Stimulated activated CD8-positive, alpha-beta memory T cell treated with anti-CD3 and anti-CD28 coated beads, Interleukin-4, amount 100 ng/mL, for 24 hours (primary cell): ENCODE measurements around the gene POLE3.
"Not testable (repeated sequence)": the region's sequence is repeated elsewhere in the genome, so short reads cannot be mapped to it uniquely, and the experiment has no call there.

Experiments
- DNase-seq: peaks from one replicate; pipeline ENCODE4 v3.0.0-alpha.2; 2020; ENCODE audit warnings: low read depth

The POLE3 gene, protein sequence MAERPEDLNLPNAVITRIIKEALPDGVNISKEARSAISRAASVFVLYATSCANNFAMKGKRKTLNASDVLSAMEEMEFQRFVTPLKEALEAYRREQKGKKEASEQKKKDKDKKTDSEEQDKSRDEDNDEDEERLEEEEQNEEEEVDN

GRCh38 chr9:113410207-113410864 lies at the start of gene POLE3, which contains the start of gene C9orf43:
Gene POLE3, minus strand, starts transcription at chr9:113410675. Its CDS starts 382 bp downstream, at chr9:113410293.
Gene C9orf43, plus strand, starts transcription at chr9:113410747. Its CDS starts 2,747 bp downstream, at chr9:113413494.
- DNase-seq = peak; percentile 93

GRCh38 chr9:113456235-113456634 lies 45.8 kb upstream of the POLE3 start:
- DNase-seq = no peak

GRCh38 chr9:113454914-113455761 lies 44.7 kb upstream of the POLE3 start:
- no peak for DNase-seq

- no peak for DNase-seq
Measured at GRCh38 chr9:113452113-113452605, 41.7 kb upstream of the POLE3 start.

GRCh38 chr9:113449376-113449775 lies 38.9 kb upstream of the POLE3 start:
- DNase-seq = no peak

- DNase-seq = no peak
Measured at GRCh38 chr9:113446323-113446740, 35.9 kb upstream of the POLE3 start.

DNA sequence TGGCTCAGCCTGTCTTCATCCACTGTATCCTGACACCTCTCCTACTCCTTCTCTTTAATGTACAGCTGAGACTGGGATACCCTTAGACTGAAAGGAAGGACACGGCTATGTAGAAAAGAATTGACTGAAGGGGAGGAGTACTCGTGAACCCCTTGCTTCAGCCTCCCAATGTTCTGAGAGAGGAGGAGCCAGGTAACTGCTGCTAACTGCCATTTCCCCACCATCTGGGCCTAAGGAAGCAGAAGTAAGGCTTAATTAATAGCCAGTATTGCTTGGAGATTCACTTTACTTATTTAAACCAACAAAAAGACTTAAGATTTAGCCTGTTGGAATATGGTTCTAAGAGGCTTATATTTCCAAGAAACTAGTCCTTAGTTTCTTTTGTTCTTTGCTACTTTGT lies 34.3 kb upstream of the POLE3 start:
- no peak for DNase-seq

- not testable (repeated sequence) for DNase-seq
Measured at GRCh38 chr9:113437716-113438115, 27.2 kb upstream of the POLE3 start.

- DNase-seq = no peak
Measured at GRCh38 chr9:113436728-113437515, 26.4 kb upstream of the POLE3 start.

DNA sequence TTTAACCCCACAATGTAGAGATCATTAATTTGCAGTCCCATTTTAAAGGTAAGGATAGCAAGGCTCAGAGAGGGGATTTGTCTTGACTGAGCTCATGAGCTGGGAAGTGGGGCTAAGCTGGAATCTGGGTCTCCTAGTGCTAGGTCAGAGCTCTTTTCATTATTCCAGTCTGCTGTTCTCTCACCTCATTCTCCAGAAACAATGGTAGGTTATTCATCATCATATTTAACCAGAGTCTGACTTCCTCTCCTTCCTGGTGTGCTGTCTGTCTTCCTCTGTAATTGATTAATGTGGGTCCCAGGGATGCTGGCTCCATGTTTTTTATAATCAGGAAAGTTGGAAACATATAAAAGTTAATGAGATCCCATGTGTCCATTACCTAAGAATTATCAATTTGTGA lies 20.7 kb upstream of the POLE3 start:
- no peak for DNase-seq

GRCh38 chr9:113428062-113428615 lies 17.7 kb upstream of the POLE3 start:
- no peak for DNase-seq

DNA sequence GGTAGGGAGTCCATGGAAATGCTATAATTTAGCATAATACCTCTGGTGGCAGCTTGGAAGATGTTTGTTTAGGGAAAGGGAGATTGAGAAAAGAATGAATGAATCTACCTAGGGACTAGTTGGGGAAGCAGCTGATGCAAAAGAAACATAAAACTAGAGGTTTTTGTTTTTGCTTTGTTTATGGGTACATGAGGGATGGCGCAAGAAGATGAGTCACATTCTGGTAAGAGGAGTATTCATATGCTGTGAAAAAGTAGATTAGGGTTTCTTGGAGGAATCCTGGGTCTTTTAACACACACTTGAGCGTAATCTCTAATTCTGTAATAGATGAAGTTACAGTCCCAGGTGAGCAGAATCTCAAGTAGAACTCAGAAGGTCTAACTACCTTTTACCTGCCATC lies 17.2 kb upstream of the POLE3 start:
- no peak for DNase-seq

DNA sequence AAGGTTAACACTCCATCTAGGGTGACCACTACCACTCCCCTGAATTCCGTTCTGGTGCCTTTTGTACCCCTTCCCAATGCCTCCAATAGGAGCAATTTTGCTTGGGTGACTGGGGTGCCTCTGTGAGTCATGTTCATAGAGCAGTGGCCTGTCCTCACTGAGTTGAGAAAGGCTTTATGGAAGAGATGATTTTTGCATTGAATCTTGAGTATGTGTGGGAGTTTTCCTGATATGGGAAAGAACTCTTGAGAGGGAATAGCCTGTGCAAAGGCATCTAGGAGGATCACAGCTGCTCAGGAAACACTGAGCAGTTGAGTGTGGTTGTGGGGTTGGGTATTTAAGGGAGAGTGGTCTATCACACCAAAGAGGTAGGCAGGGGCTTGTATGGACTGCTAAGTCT lies 16.2 kb upstream of the POLE3 start:
- DNase-seq = no peak

DNA sequence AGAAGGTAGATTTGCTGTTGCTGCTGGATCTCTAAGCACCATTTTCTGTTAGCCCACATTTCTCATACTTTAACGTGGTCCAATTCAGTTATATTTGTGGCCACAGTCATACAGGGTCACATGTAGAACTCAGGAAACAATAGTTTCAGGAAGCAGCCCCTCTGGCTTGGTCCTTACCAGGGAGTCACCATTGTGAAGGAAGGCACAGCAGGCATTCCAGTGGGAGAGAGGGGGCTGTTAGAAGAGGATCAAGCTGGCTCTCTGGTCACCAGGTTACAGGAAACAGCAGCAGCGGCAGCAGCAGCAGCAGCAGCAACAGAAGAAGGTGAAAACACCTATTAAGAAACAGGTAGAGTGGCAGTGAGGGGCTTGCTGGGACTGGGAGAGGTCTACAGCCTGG lies 14.6 kb upstream of the POLE3 start:
- no peak for DNase-seq

GRCh38 chr9:113421726-113422125 lies 11.3 kb upstream of the POLE3 start:
- DNase-seq = no peak

GRCh38 chr9:113417370-113417769 lies 6.9 kb upstream of the POLE3 start:
- no peak for DNase-seq

DNA sequence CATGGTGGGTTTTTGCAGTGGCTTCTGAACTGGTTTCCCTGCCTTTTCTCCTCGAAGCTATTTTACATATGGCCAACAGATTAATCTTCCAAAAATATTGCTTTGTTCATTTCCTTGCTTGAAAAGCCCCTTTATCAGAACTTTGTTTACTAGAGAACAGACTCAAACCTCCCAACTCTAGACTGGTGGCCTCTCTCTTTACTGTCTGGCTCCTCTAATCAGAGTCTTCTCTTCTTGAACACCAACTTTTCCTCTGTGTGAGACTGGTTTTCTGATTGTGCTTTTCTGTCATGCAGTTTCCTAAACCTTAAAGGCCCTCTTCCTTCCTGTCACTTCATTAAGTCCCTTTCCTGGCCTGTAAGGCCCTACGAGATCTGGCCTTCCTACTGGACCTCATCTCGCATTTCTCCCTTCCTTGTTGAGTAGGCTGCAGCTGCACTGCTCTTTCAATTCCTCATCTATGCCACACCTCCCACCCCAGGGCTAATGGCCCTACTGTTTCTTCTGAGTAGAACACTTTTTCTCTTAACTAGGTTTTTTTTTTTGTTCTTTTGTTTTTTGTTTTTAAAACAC lies 5.8 kb upstream of the POLE3 start:
- no peak for DNase-seq

- DNase-seq = no peak
Measured at GRCh38 chr9:113409883-113410206, 630 bp downstream of the POLE3 start.

DNA sequence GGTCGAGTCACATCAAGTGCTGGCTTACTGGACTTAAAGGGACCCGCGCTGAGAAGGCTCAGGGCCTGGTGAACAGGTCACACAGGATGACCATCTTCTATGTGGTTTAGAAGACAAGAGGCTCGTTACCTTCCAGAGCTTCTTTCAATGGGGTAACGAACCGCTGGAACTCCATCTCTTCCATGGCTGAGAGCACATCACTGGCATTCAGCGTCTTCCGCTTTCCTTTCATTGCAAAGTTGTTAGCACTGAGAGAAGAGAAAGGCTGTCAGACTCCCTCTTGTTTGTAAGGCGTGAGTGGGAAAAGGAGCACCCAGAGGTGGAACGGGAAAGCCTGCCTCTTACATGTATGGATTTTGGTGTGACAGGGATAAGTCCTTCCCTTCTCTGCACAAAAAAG lies 994 bp downstream of the POLE3 start:
- DNase-seq = no peak

DNA sequence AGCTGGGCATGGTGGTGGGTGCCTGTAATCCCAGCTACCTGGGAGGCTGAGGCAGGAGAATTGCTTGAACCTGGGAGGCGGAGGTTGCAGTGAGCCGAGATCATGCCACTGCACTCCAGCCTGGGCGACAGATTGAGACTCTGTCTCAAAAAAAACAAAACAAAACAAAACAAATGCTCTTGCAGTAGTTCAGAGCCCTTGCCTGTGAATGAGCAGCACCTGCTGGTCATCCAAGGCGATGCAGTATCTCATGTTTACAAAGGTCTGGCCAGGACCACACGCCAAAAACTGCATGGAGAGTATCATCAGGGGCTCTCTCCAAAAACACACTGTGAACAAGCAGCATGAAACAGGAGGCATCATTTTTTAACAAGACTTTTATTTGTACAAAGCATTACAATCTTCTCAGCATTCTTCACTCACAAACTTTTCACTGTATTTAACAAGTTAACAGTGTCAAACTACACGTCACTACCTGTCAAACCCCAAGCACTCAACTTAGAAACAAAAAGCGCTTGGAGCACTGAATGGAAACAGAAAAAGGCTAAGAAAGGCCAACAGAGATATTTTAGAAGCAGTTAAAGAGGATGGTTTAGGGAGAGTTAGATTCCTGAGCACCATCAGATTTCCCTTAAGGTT lies 3.5 kb downstream of the POLE3 start:
- DNase-seq = peak; percentile 26

- DNase-seq = not testable (repeated sequence)
Measured at GRCh38 chr9:113406353-113406752, 4.1 kb downstream of the POLE3 start.
